HFF-Myc (cell line): ENCODE results near the gene NHS.

Experiments used
- DNase-seq: peaks from one replicate; pipeline ENCODE4 v3.0.0-alpha.2; 2011; ENCODE audit warnings: low read depth; ENCODE audit errors: extremely low read depth
- H3K4me3 ChIP-seq: replicated peaks from 2 replicates; pipeline ENCODE4 v1.5.1; 2011; ENCODE audit warnings: low read depth, mild to moderate bottlenecking, control low read depth, low read length
- CTCF ChIP-seq: IDR thresholded peaks from 2 replicates; pipeline ENCODE4 v1.5.1; 2012; ENCODE audit warnings: mild to moderate bottlenecking, low read depth, low read length, control low read depth; ENCODE audit errors: missing control alignments

NHS gene

GRCh38 chrX:17737710-17737985 lies 362.6 kb downstream of the NHS start:
- H3K4me3 ChIP-seq: peak overlapping the region; percentile 69
- TF ChIP-seq CTCF: no peak
- DNase-seq: no peak

GRCh38 chrX:17737986-17738713 lies 363.1 kb downstream of the NHS start:
- DNase-seq: no peak
- H3K4me3 ChIP-seq: peak overlapping the region; percentile 69
- TF ChIP-seq CTCF: no peak

- no peak for DNase-seq
- TF ChIP-seq CTCF: no peak
- peak overlapping the region; percentile 69 for H3K4me3 ChIP-seq
These were observed 363.9 kb downstream of the NHS start for GRCh38 chrX:17738737-17739535.

- H3K4me3 ChIP-seq: no peak overlapping the region
- no peak for TF ChIP-seq CTCF
- DNase-seq: no peak
These were observed 365.4 kb downstream of the NHS start for GRCh38 chrX:17740137-17741122.

- no peak for TF ChIP-seq CTCF
- H3K4me3 ChIP-seq: no peak overlapping the region
- DNase-seq: no peak
These were observed 366.1 kb downstream of the NHS start for GRCh38 chrX:17741123-17741511.

- no peak for DNase-seq
- no peak for TF ChIP-seq CTCF
- no peak overlapping the region for H3K4me3 ChIP-seq
These were observed 368.9 kb downstream of the NHS start for GRCh38 chrX:17743913-17744312.
